GM18873 (cell line): ENCODE results near the gene IL6ST.

Experiments
- ATAC-seq: cut with Tn5 transposase; IDR thresholded peaks from one replicate; pipeline ENCODE4 v1.9.1; 2021; ENCODE audit warnings: mild to moderate bottlenecking, moderate library complexity, moderate number of reproducible peaks; ENCODE audit not compliant: unreplicated experiment, low FRiP score

IL6ST gene

GRCh38 chr5:55923865-55924500, 70.8 kb downstream of the IL6ST start:
- no peak for ATAC-seq

- ATAC-seq: no peak
Observed at GRCh38 chr5:55923177-55923771, 71.5 kb downstream of the IL6ST start.

DNA sequence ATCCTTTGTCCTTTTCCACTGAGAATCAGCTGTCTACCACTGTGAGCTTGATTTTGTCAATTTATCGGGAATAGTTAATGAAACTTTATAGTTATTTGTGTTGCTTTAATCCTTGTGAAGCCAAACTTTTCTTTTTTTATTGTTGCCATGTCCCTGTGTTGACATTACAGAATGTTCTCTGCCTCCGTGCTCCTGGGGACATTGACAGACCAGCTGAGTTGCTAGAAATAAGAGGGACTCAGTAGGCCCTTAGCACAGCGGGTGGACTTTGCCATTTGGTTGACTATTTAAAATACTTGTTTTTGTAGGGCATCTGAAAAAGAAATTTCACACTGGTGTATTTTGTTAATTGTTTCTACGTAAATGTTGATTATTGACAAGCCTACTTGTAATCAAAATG, 73.1 kb downstream of the IL6ST start:
- no peak for ATAC-seq

GRCh38 chr5:55920784-55921183, 74.0 kb downstream of the IL6ST start:
- no peak for ATAC-seq

DNA sequence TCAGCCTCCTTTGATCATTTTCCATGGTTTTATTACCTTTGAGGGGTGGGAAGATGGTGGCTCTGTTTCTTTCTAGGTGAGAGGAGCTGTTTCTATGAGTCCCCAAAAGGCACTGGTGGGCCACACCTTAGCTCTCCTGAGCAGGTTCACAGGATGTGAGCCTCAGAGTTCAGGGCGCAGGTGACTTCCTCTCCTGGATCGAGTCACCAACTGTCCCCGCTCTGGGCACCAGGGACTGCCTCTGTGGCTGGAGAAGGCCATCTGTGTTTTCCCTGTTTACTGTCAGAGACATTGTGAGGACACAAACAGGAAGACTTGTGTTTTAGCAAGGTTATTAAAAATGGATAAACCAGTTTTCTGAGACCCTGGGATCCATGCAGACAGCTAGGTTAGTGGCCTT, 75.1 kb downstream of the IL6ST start:
- no peak for ATAC-seq

DNA sequence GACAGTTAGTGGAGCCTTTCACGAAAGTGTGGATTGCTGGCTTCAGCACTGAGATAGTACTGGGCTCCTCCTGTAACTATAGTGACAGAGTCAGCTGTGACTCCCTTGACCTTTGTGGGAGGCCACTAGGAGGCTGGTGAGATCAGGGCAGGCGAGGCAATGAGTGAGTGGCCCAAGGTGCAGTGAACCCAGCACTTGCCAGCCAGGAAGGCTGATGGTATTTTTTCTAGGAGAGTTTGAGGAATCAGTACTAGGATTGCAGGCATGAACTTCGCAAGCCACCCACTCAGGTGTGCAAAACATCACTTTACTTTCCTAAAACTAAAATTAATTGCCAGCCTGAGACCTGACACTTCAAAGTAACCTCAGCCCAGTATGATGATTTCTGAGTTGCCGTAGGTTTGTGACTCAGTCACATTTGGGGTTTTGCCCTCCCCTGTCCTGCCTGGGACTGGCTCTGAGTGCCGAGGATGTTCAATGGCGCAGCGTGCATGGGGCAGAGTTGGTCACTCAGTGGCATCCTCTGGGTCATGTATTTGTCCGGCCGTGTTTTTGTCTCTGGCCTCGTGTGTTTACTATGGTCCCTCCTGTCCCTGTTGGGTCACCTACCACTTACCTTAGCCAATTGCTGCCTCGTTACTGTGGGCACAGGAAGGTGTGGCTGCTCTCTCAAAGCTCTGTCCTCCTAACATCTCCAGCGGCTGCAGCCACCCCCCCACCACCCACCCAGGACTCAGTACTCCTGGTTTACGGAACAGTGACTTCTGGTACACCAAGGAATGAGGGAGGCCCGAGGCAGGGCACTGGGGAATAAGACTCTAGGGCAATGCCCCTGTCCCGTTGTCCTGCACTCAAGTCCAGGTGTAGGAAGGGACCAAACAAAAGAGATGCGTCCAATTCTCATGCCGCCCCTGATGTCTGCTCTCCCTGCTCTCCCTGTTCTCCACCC, 76.4 kb downstream of the IL6ST start:
- no peak for ATAC-seq

DNA sequence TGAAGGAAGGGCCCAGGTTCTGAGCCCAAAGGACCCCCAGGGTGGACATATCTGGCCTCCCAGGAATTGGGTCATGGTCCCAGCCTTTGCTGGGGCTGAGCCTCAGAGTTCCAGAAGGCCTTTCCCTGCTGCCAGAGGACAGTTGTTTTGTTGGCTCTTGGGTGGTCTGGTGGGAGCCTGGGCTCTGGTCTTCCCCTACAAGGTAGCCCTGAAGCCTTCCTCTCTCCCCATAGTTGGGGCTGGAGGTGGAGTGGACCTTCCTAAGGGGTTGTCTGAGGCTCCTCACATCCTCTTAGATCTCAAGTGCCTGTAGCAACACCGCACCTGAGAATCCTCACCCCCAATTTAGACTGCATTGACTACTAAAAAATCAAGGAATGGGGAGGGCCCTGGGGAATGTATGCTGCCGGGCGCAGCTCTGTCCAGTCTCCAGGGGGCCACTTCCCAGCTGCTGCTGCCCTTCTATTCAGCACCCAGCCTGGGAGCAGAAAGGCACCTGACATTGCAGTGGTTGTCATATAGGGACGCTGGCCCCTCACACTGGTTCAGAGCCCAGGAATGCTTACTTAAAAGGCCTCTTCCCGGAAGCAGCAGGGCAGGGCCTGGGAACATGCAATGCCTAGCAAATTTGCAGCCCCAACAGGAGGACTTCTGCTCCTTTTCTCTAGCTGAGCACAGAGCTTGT, 77.2 kb downstream of the IL6ST start:
- ATAC-seq: no peak

GRCh38 chr5:55916986-55917385, 77.8 kb downstream of the IL6ST start:
- ATAC-seq: no peak

DNA sequence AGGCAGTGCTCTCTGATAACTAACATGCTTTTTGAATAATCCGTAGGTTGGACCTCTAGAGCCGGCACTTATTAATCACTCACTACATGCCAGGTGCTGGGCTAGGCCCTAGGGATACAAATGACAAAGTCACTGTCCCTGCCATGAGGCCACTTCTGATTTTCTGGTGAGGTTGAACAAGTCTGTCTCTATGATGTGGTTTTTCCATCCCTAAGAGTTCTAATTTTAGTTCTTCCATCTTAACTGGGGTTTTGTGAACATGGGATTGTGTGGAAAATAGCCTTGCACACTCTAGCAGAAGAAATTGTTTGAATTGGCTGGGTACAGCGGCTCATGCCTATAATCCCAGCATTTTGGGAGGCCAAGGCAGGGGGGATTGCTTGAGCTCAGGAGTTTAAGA, 79.0 kb downstream of the IL6ST start:
- no peak for ATAC-seq

DNA sequence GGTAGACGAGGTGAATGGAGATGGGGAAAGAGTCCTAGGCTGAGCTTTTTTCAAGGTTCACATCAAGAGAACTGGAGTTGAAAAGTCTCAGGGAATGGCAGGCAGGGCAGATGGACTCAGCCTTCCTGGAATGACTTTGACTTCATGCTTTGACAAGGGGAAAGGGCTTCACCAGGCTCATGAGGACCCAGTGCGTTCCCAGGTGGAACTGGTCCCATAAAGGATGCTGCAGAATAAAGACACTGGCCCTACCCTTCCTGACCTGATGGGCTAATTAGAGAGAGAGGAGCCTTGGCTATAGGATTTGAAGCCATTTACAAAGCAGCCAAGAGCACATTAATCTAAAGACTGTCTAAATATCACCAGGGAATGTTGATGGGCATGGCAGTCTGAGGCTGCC, 79.8 kb downstream of the IL6ST start:
- no peak for ATAC-seq

DNA sequence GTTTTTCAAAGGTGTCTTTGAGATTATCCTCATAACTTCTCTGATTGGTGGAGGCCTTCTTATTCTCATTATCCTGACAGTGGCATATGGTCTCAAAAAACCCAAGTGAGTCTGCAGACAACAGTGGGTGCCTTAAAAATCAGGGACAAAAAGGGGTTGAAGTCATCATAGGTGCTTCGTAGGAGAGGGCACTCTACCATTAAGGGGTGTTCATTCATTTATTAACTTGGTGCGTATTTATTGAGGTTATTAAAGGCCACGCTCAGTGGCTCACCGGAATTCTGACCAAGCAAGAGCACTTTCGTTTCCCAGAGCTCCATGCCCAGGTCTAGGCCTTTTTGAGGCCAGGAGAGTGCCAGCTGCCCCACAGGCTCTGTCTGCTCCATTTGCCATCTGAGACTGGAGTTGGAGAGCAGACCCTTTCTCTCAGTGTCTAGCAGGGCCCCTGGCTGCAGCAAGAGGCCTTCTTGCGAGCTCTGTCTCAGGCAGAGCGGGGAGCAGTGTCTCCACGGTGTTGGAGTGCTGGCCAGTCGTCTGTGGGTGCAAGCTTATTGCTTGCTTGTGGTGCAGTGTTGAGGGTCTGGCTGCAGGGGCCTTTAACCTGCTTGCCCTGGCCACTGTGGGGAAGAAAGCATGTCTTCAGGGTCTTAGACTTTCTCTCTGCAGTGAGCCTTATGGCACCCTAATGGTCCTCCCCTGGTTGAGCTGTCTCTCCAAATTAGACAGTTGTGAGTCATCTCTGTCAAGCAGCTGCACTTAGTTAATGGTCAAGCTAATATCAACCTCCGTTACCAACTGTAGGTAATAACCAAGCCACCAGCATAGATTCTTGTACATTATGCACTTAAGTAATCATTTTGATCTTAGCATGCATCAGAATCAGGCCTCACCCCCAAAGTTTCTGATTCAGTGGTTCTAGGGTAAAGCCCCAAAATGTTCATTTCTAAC, 81.0 kb downstream of the IL6ST start:
- peak; percentile 98 for ATAC-seq

- no peak for ATAC-seq
Observed at GRCh38 chr5:55911784-55912653, 82.7 kb downstream of the IL6ST start.

DNA sequence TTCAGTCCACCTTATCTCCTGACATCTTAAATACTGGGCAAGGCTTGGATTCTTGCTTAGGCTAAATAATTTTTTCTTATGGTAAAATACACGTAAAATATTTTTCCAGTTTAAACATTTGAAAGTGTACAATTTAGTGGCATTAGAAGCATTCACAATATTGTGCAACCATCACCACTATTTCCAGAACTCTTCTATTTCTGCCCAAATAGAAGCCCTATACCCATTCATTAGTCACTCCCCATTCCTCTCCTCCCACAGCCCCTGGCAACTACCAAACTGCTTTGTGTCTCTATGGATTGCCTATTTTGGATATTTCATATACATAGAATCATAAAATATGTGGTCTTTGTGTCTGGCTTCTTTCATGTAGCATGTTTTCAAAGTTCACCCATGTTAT, 86.0 kb downstream of the IL6ST start:
- no peak for ATAC-seq

DNA sequence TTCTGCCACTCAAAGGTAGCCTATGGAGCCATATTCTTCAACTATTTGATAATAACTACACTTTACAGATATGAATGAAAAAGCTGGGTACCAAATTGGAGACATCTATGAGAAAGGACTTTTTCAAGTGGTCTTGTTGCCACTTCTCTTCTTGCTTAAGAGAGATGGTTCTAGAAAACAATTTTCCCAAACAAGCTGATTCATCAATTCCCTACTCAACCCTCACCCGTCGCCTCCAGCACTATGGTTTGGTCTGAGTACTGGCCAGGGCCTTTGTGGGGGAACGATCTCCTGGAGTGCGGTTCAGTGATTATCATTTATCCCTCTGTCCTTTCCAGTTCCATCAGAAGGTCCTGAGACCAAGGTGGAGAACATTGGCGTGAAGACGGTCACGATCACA, 86.8 kb downstream of the IL6ST start:
- no peak for ATAC-seq

DNA sequence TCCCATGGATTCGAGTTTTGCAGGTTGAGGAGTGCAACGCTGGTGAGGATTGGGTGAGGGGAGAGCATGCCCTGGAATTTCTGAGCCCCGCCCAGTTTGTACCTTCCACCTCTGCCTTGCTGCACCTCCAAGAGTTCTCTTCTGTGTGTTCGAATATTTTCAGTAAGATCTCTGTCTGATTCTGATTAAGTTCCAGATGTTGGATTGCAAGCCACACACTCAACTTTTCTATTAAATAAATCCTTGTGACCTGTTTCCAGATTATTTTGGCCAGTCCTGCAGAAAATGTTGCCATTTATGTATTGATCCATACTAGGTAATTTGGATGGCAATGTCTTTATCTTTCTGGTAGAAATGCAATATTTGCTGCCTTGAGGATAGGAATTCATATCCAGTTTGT, 89.5 kb downstream of the IL6ST start:
- ATAC-seq: no peak

- ATAC-seq: no peak
Observed at GRCh38 chr5:55904152-55904551, 90.6 kb downstream of the IL6ST start.

- peak; percentile 93 for ATAC-seq
Observed at GRCh38 chr5:55903121-55903701, 91.6 kb downstream of the IL6ST start.

GRCh38 chr5:55902696-55903095, 92.1 kb downstream of the IL6ST start:
- no peak for ATAC-seq

- ATAC-seq: no peak
Observed at GRCh38 chr5:55900776-55901175, 94.0 kb downstream of the IL6ST start.
